HEK293 (cell line): ENCODE measurements around the gene PDK2.

Experiments used
- CTCF ChIA-PET: fragments of 350-600 bp; formaldehyde crosslinking; extraction: SDS; loops from one replicate; lab custom pipeline; 2021; ENCODE audit warnings: antibody characterized with exemption; lab: Yijun Ruan, JAX
- POLR2A ChIA-PET: fragments of 300-600 bp; formaldehyde crosslinking; extraction: SDS; loops from one replicate; lab custom pipeline; 2020; ENCODE audit warnings: antibody characterized with exemption, inconsistent platforms; lab: Yijun Ruan, JAX
- H3K27ac ChIP-seq: fragments of 200-500 bp; sonication (Bioruptor generic); 2 replicates; pipeline ENCODE4 v1.5.1; 2014; ENCODE audit warnings: low read depth, low read length, control low read depth, inconsistent platforms; ENCODE audit errors: extremely low read depth
- H3K36me3 ChIP-seq, 2 experiments: fragments of 200-500 bp in 1 of 2; sonication (Bioruptor generic) in 1 of 2; 1 replicate in 1 of 2; 2 replicates in 1 of 2; pipeline ENCODE4 v1.5.1; 2014 to 2017; ENCODE audit warnings: inconsistent platforms in 2 of 2, low read length in 2 of 2; ENCODE audit not compliant: control insufficient read depth in 2 of 2, insufficient read depth in 1 of 2
- H3K4me1 ChIP-seq: fragments of 200-500 bp; sonication (Bioruptor generic); 2 replicates; pipeline ENCODE4 v1.5.1; 2014; ENCODE audit warnings: mild to moderate bottlenecking, low read length, inconsistent platforms; ENCODE audit not compliant: control insufficient read depth, insufficient read depth
- H3K4me3 ChIP-seq: 2 replicates; pipeline ENCODE4 v1.5.1; 2011; ENCODE audit warnings: low read depth, mild to moderate bottlenecking, control low read depth, low read length, moderate library complexity
- H3K9me3 ChIP-seq: fragments of 200-500 bp; sonication (Bioruptor generic); 2 replicates; pipeline ENCODE4 v1.5.1; 2014; ENCODE audit warnings: low read depth, low read length, inconsistent platforms; ENCODE audit not compliant: control insufficient read depth, insufficient read depth
- FEZF1 ChIP-seq: fragments of 450-650 bp; formaldehyde crosslinking; IDR thresholded peaks from 2 replicates; pipeline ENCODE4 v1.5.1; 2016; ENCODE audit warnings: missing biosample characterization, missing genetic modification characterization
- GFI1B ChIP-seq: fragments of 450-650 bp; formaldehyde crosslinking; IDR thresholded peaks from 2 replicates; pipeline ENCODE4 v1.5.1; 2016; ENCODE audit warnings: missing biosample characterization, missing genetic modification characterization
- KLF9 ChIP-seq: fragments of 450-650 bp; formaldehyde crosslinking; IDR thresholded peaks from 2 replicates; pipeline ENCODE4 v1.5.1; 2016; ENCODE audit warnings: missing biosample characterization, missing genetic modification characterization, low read depth
- MEIS1 ChIP-seq: sonication (generic); formaldehyde crosslinking; IDR thresholded peaks from 2 replicates; pipeline ENCODE4 v1.8.1; 2022; ENCODE audit warnings: missing genetic modification reagents, mild to moderate bottlenecking, borderline replicate concordance
- OSR2 ChIP-seq: fragments of 450-650 bp; formaldehyde crosslinking; IDR thresholded peaks from 2 replicates; pipeline ENCODE4 v1.5.1; 2016; ENCODE audit warnings: missing biosample characterization, missing genetic modification characterization
- REST ChIP-seq: fragments of 450-650 bp; formaldehyde crosslinking; IDR thresholded peaks from 2 replicates; pipeline ENCODE4 v1.5.1; 2016; ENCODE audit warnings: missing biosample characterization, missing genetic modification characterization
- SALL2 ChIP-seq: fragments of 450-650 bp; formaldehyde crosslinking; IDR thresholded peaks from 2 replicates; pipeline ENCODE4 v1.5.0; 2017; ENCODE audit warnings: missing biosample characterization, mild to moderate bottlenecking, missing genetic modification characterization, borderline replicate concordance
- YY1 ChIP-seq: fragments of 450-650 bp; formaldehyde crosslinking; IDR thresholded peaks from 2 replicates; pipeline ENCODE4 v1.5.1; 2018; ENCODE audit warnings: missing biosample characterization, missing genetic modification characterization
- ZNF146 ChIP-seq: fragments of 450-650 bp; formaldehyde crosslinking; IDR thresholded peaks from 2 replicates; pipeline ENCODE4 v1.5.1; 2016; ENCODE audit warnings: missing biosample characterization, missing genetic modification characterization
- ZNF2 ChIP-seq: fragments of 450-650 bp; formaldehyde crosslinking; IDR thresholded peaks from 2 replicates; pipeline ENCODE4 v1.5.1; 2016; ENCODE audit warnings: missing biosample characterization, missing genetic modification characterization
- ZNF341 ChIP-seq: fragments of 450-650 bp; formaldehyde crosslinking; IDR thresholded peaks from 2 replicates; pipeline ENCODE4; 2016; ENCODE audit warnings: low read depth, missing biosample characterization, missing genetic modification characterization
- ZNF366 ChIP-seq: fragments of 450-650 bp; formaldehyde crosslinking; conservative IDR thresholded peaks from 2 replicates; pipeline ENCODE4 v1.5.1; 2016; ENCODE audit warnings: missing biosample characterization, missing genetic modification characterization
- ZNF426 ChIP-seq: fragments of 450-650 bp; formaldehyde crosslinking; IDR thresholded peaks from 2 replicates; pipeline ENCODE4 v1.5.1; 2017; ENCODE audit warnings: missing biosample characterization, missing genetic modification characterization, mild to moderate bottlenecking, inconsistent platforms, moderate library complexity
- ZNF544 ChIP-seq: fragments of 450-650 bp; formaldehyde crosslinking; IDR thresholded peaks from 2 replicates; pipeline ENCODE4 v1.5.0; 2017; ENCODE audit warnings: missing biosample characterization, missing genetic modification characterization
- ZNF654 ChIP-seq: fragments of 450-650 bp; formaldehyde crosslinking; IDR thresholded peaks from 2 replicates; pipeline ENCODE4 v1.5.1; 2016; ENCODE audit warnings: low read depth, missing biosample characterization, missing genetic modification characterization
- ZNF701 ChIP-seq: fragments of 450-650 bp; formaldehyde crosslinking; IDR thresholded peaks from 2 replicates; pipeline ENCODE4 v1.5.1; 2016; ENCODE audit warnings: missing biosample characterization, missing genetic modification characterization
- ZNF837 ChIP-seq: fragments of 450-650 bp; formaldehyde crosslinking; IDR thresholded peaks from 2 replicates; pipeline ENCODE4 v1.5.1; 2016; ENCODE audit warnings: missing biosample characterization, missing genetic modification characterization
- ZNF843 ChIP-seq: fragments of 450-650 bp; formaldehyde crosslinking; IDR thresholded peaks from 2 replicates; pipeline ENCODE4 v1.5.1; 2016; ENCODE audit warnings: missing biosample characterization, missing genetic modification characterization

PDK2 gene

DNA sequence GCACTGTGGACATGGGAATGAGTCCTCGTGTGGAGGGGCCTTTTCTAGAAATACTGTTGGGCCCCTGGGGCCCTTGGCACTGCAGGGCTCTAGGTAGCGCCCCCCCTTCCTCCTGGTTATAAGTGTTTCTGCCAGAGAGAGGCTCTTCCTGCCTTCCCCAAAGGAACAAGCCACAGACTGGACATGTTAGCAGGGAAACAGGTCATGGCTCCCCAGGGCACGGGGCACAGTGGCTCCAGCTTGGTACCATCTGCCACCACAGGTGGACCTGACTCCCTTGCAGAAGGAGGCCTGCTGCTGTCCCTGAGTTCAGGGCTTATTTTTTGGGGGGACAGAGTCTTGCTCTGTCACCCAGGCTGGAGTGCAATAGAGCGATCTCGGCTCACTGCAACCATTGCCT, 8.8 kb downstream of the PDK2 start (continued):
- no peak for TF ChIP-seq REST (tag by site-specific recombination)
- no peak for TF ChIP-seq FEZF1 (tag by site-specific recombination)

GRCh38 chr17:50105811-50106210, 10.7 kb downstream of the PDK2 start:
- peaks cover 6 to 68% of the 10 kb centered on the region in 2 experiments; a peak in 2 of 3 replicates for H3K36me3 ChIP-seq
- ChIA-PET POLR2A (no interaction called here), CTCF (interaction anchor here (1.0 to 4.0 kb wide), 2 partner anchors 9 to 12 kb away, joined by 3 to 21 read pairs; no protein-coding TSS in a partner anchor)
- no peak overlapping the region for H3K4me3 ChIP-seq
- no peak overlapping the region for H3K27ac ChIP-seq
- H3K9me3 ChIP-seq, result no peaks in the 10 kb centered on the region
- TF ChIP-seq GFI1B (tag by site-specific recombination), result no peak
- TF ChIP-seq ZNF544 (tag by site-specific recombination), result no peak
- TF ChIP-seq SALL2 (tag by site-specific recombination), result no peak
- no peak for TF ChIP-seq ZNF426 (tag by site-specific recombination)
- TF ChIP-seq YY1 (tag by site-specific recombination), result no peak
- TF ChIP-seq KLF9 (tag by site-specific recombination), result no peak
- TF ChIP-seq ZNF146, result no peak
- H3K4me1 ChIP-seq, result peaks cover 3% of the 10 kb centered on the region; the same call in 1 of the 2 replicates

DNA sequence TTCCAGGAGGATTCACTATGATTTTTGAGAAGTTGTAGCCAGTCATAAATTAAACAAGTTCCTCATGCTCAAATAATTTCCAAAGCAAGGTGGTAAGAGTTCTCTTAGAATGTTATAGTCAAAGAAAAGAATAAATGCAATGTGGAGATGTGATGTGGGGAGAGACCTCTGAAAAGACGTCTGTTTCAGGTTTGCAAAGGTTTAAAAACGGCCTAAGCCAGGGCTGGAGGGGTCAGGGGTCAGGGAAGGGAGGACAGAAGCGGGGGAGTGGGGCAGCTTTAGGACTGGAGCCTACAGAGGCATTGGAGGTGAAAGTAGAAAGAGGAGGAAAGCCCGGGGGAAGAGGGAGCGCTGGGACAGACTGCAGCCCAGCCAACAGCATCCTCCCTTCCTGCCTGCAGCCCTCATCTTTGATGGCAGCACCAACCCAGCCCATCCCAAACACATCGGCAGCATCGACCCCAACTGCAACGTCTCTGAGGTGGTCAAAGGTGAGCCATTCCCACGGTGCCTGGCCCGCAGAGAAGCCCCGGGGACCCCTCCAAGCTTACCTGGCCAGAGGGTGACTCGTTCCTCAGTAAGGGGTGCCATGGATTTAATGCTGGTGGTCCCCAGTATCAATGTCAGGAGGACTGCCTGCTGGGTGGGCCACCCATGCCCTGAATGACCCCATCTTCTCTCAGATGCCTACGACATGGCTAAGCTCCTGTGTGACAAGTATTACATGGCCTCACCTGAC, 11.4 kb downstream of the PDK2 start:
- peaks cover 6 to 64% of the 10 kb centered on the region in 2 experiments; a peak in 2 of 3 replicates for H3K36me3 ChIP-seq
- POLR2A ChIA-PET, result no interaction called here
- CTCF ChIA-PET, result interaction anchor here (0.6 to 1.7 kb wide), 3 partner anchors 9 to 19 kb away, joined by 3 to 6 read pairs (median 3); no protein-coding TSS in a partner anchor
- H3K27ac ChIP-seq, result no peak overlapping the region
- no peak overlapping the region for H3K4me3 ChIP-seq
- TF ChIP-seq OSR2 (tag by site-specific recombination) (no peak), ZNF654 (tag by site-specific recombination) (no peak), ZNF837 (no peak), ZNF843 (tag by site-specific recombination) (no peak), ZNF366 (tag by site-specific recombination) (no peak), MEIS1 (CRISPR knock-in tag) (no peak), REST (tag by site-specific recombination) (no peak), ZNF701 (no peak), ZNF2 (tag by site-specific recombination) (no peak), ZNF341 (tag by site-specific recombination) (no peak)
- no peaks in the 10 kb centered on the region for H3K9me3 ChIP-seq
- H3K4me1 ChIP-seq, result no peaks in the 10 kb centered on the region; the same call in 1 of the 2 replicates
